K562 (cell line): ENCODE measurements around the gene MAPK8IP1. TPM values are rescaled to one million over a fixed set of nuclear protein-coding genes. Genes with fewer than 3 reads are reported as not detected.

ENCODE experiments used
- BCOR ChIP-seq: fragments of 450-650 bp; IDR thresholded peaks from 2 replicates; pipeline ENCODE4 v1.6.1; 2016
- C11orf30 ChIP-seq: fragments of 450-650 bp; IDR thresholded peaks from 2 replicates; pipeline ENCODE4 v1.6.1; 2016; ENCODE audit warnings: low read depth, mild to moderate bottlenecking
- FOS ChIP-seq: IDR thresholded peaks from 3 replicates; pipeline ENCODE4 v1.6.1; 2011; ENCODE audit not compliant: insufficient read length; ENCODE audit errors: extremely low read depth
- MECOM ChIP-seq: fragments of 250-450 bp; sonication (Bioruptor Pico); IDR thresholded peaks from 2 replicates; pipeline ENCODE4 v1.8.0; 2022; ENCODE audit warnings: inconsistent platforms
- POLR2AphosphoS5 ChIP-seq: IDR thresholded peaks from 2 replicates; pipeline ENCODE4 v1.6.1; 2011; ENCODE audit warnings: mild to moderate bottlenecking, low read depth, low read length, moderate library complexity; ENCODE audit not compliant: control insufficient read depth, insufficient read depth
- RAD51 ChIP-seq: fragments of 450-650 bp; IDR thresholded peaks from 2 replicates; pipeline ENCODE4 v1.7.1; 2016; ENCODE audit warnings: low read depth, mild to moderate bottlenecking, borderline replicate concordance
- STAT5A ChIP-seq: IDR thresholded peaks from 2 replicates; pipeline ENCODE4 v1.6.1; 2012; ENCODE audit warnings: low read length, inconsistent platforms, borderline replicate concordance
- TEAD4 ChIP-seq, 2 experiments: sonication (generic) in 1 of 2; formaldehyde crosslinking in 1 of 2; IDR thresholded peaks; 2 replicates each; pipeline versions ENCODE4 v1.6.1 to v1.8.0; 2012 to 2022; ENCODE audit warnings: borderline replicate concordance in 1 of 2, inconsistent platforms in 1 of 2, low read length in 1 of 2, mild to moderate bottlenecking in 1 of 2, missing genetic modification reagents in 1 of 2
- TRIM24 ChIP-seq, 2 experiments: fragments of 450-650 bp; IDR thresholded peaks; 2 replicates each; pipeline ENCODE4 v1.6.1; 2016
- ZC3H11A ChIP-seq: IDR thresholded peaks from 2 replicates; pipeline ENCODE4 v1.6.1; 2012; ENCODE audit warnings: low read depth, low read length, improper control_type of control experiment
- ZNF175 ChIP-seq: fragments of 200-800 bp; sonication (Bioruptor generic); IDR thresholded peaks from 2 replicates; pipeline ENCODE4 v1.6.1; 2016; ENCODE audit warnings: low read depth, mild to moderate bottlenecking, missing genetic modification characterization, missing compliant biosample characterization
- ZNF232 ChIP-seq: sonication (generic); formaldehyde crosslinking; IDR thresholded peaks from 2 replicates; pipeline ENCODE4 v1.8.0; 2022; ENCODE audit warnings: mild to moderate bottlenecking, missing genetic modification reagents
- ZNF644 ChIP-seq: fragments of 200-800 bp; sonication (Bioruptor generic); IDR thresholded peaks from 2 replicates; pipeline ENCODE4 v1.6.1; 2016; ENCODE audit warnings: low read depth, missing genetic modification characterization, missing compliant biosample characterization
- polyA plus RNA-seq, 8 experiments: library from polyadenylated mRNA; depleted of rRNA in 4 of 8; stranded (reverse) in 5 of 8; unstranded in 3 of 8; fragments of >200 nt; fragmentation: Nextera tagmentation in 2 of 8; fragmentation: Illumina TruSeq in 1 of 8; extraction: Ambion mirVana in 2 of 8; extraction: Trizol in 1 of 8; gene quantifications; 2 replicates each; pipeline versions ENCODE4 v1.2.1 to v1.2.3, GENCODE V29; 2011 to 2014; ENCODE audit warnings: inconsistent platforms in 1 of 8, missing spikeins in 1 of 8
- total RNA-seq, 7 experiments: library from RNA; depleted of rRNA in 6 of 7; stranded (reverse); fragments of >200 nt in 6 of 7; fragmentation: Illumina TruSeq in 2 of 7; extraction: Trizol in 2 of 7; gene quantifications; 2 replicates each; pipeline versions ENCODE4 v1.2.1 to v1.2.3, GENCODE V29; 2011 to 2021; ENCODE audit warnings: low replicate concordance in 1 of 7
- TF ChIP-seq, protein P1 (sequence below): fragments of 250-450 bp; sonication (Bioruptor Pico); IDR thresholded peaks from 2 replicates; pipeline ENCODE4 v1.8.0; 2021; ENCODE audit warnings: moderate library complexity, mild to moderate bottlenecking, inconsistent platforms
- TF ChIP-seq, protein P2 (sequence below): sonication (generic); formaldehyde crosslinking; IDR thresholded peaks from 2 replicates; pipeline ENCODE4 v1.5.0; 2020; ENCODE audit warnings: missing genetic modification reagents
- TF ChIP-seq, protein P3 (sequence below): sonication (generic); formaldehyde crosslinking; IDR thresholded peaks from 2 replicates; pipeline ENCODE4 v1.8.0; 2022; ENCODE audit warnings: missing genetic modification reagents, mild to moderate bottlenecking, moderate library complexity, borderline replicate concordance
- TF ChIP-seq, protein P4 (sequence below): fragments of 450-650 bp; formaldehyde crosslinking; IDR thresholded peaks from 2 replicates; pipeline ENCODE4 v1.4.0; 2020; ENCODE audit warnings: mild to moderate bottlenecking, moderate library complexity
- TF ChIP-seq, protein P5 (sequence below): sonication (generic); formaldehyde crosslinking; IDR thresholded peaks from 2 replicates; pipeline ENCODE4 v1.8.0; 2022; ENCODE audit warnings: mild to moderate bottlenecking, low read depth, missing genetic modification reagents

The MAPK8IP1 gene
- total and polyA plus RNA-seq, 9 of the 15 experiments (the other 6 are each of a cell fraction or from before 2014, with no cell fraction given): 0.13 to 6.9 (median 2.5) TPM

DNA sequence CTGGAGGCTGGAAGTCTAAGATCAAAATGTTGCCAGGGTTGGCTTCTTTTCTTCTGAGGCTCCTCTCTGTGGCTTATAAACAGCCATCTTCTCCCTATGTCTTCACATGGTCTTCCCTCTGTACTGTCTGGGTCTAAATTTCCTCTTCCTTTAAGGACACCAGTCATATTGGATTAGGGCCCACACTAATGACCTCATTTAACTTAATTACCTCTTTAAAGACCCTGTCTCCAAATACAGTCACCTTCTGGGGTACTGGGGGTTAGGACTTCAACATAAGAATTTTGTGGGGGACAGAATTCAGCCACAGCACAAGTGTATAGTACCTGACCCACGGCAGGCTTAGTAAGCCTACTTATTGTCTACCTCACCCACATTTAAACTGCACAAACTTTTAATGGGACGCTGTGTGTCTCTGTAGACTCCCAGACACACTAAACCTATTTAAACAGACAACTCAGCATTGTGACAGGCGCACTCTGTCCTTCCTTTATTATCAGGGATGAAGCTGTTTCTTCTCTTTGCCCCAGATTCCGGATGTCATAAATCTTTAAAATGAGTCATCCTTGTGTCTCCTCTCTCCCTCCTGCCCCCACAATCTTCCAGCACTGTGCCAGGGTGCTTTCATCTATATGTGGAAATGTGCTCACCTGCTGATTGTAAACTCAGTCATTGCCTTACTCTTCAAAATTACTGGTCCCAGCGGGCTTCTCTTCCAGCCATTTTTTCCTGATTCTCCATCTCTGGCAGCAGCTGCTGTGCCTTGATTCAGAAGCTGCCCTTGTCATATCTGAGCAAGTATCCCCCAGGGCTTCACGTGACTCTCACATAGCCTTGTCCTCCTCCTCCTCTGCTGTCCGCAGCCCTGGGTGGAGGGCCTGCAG, 5.4 kb upstream of the MAPK8IP1 start (continued):
- TF ChIP-seq, protein P1, sequence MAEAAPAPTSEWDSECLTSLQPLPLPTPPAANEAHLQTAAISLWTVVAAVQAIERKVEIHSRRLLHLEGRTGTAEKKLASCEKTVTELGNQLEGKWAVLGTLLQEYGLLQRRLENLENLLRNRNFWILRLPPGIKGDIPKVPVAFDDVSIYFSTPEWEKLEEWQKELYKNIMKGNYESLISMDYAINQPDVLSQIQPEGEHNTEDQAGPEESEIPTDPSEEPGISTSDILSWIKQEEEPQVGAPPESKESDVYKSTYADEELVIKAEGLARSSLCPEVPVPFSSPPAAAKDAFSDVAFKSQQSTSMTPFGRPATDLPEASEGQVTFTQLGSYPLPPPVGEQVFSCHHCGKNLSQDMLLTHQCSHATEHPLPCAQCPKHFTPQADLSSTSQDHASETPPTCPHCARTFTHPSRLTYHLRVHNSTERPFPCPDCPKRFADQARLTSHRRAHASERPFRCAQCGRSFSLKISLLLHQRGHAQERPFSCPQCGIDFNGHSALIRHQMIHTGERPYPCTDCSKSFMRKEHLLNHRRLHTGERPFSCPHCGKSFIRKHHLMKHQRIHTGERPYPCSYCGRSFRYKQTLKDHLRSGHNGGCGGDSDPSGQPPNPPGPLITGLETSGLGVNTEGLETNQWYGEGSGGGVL (CRISPR knock-in tag): no peak
- TF ChIP-seq, protein P2, sequence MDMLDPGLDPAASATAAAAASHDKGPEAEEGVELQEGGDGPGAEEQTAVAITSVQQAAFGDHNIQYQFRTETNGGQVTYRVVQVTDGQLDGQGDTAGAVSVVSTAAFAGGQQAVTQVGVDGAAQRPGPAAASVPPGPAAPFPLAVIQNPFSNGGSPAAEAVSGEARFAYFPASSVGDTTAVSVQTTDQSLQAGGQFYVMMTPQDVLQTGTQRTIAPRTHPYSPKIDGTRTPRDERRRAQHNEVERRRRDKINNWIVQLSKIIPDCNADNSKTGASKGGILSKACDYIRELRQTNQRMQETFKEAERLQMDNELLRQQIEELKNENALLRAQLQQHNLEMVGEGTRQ (CRISPR knock-in tag): peak; percentile 87
- TF ChIP-seq, protein P3, sequence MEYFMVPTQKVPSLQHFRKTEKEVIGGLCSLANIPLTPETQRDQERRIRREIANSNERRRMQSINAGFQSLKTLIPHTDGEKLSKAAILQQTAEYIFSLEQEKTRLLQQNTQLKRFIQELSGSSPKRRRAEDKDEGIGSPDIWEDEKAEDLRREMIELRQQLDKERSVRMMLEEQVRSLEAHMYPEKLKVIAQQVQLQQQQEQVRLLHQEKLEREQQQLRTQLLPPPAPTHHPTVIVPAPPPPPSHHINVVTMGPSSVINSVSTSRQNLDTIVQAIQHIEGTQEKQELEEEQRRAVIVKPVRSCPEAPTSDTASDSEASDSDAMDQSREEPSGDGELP (CRISPR knock-in tag): 0 out of 2 replicates have a peak, but pooled peaks have one; percentile 32
- no peak for TF ChIP-seq ZNF232 (CRISPR knock-in tag)
- peak; percentile 96 for TF ChIP-seq MECOM (CRISPR knock-in tag)
- TF ChIP-seq ZNF175 (CRISPR knock-in tag): peak; percentile 75; the same call in 1 of the 2 replicates
- 0 out of 2 replicates have a peak, but pooled peaks have one; percentile 38 for TF ChIP-seq POLR2AphosphoS5
- no peak for TF ChIP-seq TRIM24 (IDR thresholded peaks at IDR 0.05)
- peak; percentile 70 for TF ChIP-seq FOS
- TF ChIP-seq STAT5A: peak; percentile 38; the same call in 1 of the 2 replicates
- TF ChIP-seq, protein P4, sequence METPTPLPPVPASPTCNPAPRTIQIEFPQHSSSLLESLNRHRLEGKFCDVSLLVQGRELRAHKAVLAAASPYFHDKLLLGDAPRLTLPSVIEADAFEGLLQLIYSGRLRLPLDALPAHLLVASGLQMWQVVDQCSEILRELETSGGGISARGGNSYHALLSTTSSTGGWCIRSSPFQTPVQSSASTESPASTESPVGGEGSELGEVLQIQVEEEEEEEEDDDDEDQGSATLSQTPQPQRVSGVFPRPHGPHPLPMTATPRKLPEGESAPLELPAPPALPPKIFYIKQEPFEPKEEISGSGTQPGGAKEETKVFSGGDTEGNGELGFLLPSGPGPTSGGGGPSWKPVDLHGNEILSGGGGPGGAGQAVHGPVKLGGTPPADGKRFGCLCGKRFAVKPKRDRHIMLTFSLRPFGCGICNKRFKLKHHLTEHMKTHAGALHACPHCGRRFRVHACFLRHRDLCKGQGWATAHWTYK: no peak
- TF ChIP-seq, protein P5, sequence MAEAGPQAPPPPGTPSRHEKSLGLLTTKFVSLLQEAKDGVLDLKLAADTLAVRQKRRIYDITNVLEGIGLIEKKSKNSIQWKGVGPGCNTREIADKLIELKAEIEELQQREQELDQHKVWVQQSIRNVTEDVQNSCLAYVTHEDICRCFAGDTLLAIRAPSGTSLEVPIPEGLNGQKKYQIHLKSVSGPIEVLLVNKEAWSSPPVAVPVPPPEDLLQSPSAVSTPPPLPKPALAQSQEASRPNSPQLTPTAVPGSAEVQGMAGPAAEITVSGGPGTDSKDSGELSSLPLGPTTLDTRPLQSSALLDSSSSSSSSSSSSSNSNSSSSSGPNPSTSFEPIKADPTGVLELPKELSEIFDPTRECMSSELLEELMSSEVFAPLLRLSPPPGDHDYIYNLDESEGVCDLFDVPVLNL (CRISPR knock-in tag): no peak
- TF ChIP-seq BCOR: no peak
- no peak for TF ChIP-seq ZC3H11A
- peak; percentile 72 for TF ChIP-seq TEAD4 (IDR thresholded peaks at IDR 0.05; ENCODE audit: low read length)
- TF ChIP-seq TEAD4 (CRISPR knock-in tag; IDR thresholded peaks at IDR 0.05; ENCODE audit: borderline replicate concordance): no peak
- TF ChIP-seq RAD51: peak; percentile 69
- TF ChIP-seq C11orf30: peak; percentile 78
- no peak for TF ChIP-seq ZNF644
